NCI-H524 treated with DMSO at 0.1 percent for 48 hours (cell line): ENCODE results near the gene TSN.
A peak's percentile ranks its signal among the peaks of the same experiment; 100 is the strongest.

Source experiments
- DNase-seq: peaks from one replicate; lab custom pipeline; 2025; lab: John Stamatoyannopoulos, UW

Gene TSN

DNA sequence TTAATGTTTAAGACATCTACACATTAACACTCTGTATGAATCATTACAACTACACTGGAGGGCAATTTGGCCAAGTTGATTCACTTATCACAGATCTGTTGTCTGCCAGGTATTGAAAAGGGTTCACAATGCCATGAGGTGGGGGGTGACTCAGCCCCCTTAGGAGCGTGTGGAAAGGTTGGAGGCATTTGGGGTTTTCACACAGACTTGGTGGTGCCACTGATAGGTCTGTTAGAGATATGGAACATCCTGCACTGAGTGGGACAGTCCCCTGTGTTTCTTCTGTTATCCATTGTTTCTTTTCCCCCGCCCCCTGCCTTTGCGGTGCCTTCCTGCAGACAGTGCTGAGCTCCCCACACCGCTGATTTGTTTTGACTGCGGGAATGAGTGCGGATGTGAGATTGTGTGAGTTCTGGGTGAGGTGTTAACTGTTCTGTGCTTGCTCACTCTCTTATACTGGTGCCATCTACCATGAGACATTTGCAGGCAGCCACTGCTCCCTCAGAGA lies 9.3 kb upstream of the TSN start:
- DNase-seq, result no peak

DNA sequence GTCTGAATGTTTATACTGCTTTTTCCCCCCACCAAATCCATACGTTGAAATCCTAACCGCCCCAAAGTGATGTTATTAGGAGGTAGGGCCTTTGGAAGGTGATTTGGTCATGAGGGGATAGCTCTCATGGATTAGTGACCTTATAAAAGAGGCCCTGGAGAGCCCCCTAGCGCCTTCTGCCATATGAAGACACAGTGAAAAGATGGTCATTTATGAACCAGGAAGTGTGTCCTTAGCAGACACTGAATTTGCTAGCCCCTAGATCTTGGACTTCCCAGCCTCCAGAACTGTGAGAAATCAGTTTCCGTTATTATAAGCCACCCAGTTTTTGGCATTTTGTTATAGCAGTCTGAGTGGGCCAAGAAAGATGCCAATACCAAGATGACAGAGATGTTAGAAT lies 7.2 kb upstream of the TSN start:
- DNase-seq, result no peak

DNA sequence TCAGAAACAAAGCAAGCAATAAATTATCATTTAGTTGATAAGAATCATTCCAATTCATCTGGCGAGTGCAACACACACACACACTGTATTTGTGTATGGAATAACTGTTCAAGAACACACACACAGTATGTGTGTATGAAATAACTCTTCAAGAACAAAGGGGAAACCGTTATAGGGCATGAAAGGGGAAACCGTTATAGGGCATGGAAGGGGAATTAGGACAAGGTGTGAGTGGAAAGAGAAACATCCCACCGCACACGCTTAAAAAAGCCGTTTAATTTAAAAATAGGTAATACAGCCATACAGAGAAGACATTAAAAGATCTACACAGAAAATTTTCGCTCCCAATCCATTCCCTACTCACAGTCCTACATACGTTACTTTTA lies 607 bp upstream of the TSN start:
- no peak for DNase-seq

DNA sequence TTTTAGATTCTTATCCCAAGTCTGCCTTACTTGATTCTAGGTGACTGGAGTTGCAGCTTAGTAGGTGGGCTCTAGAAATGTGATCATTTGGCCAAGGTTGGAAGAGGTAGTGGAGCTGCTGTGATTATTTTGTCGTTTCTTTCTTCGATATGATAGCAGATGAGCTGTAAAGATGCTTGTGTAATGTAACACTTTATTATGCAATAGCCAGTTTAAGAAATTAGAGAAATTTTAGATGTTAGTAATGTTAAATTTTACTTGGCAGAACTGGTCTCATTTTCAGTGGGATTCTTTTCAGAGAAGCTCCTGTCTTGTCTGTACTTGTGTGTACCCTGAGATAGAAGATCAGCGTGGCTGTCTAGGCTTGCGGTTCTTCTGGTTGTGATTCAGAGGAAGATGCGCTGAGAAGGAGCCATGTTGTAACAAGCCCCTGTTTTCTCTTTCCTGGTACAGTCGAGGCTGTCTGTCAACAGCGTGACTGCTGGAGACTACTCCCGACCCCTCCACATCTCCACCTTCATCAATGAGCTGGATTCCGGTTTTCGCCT lies 9.3 kb downstream of the TSN start:
- DNase-seq, result no peak

DNA sequence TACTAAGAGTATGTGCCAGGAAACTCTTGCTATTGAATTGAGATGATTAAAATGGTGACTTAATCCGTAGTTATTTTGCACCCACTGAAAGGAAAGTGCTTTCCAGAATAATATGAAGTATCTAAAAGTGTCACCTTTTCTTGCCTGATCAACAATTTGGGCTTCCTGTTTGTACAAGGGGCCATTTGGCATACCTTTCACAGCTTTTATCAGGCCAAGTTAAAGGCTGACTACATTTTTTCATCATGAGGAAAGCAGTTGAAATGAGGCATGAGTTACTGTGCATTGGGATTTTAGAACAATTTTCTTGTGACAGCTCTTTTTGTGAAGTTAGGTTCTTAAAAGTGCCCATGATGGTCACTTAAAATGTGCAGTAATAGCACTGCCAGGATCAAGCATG lies 11.2 kb downstream of the TSN start:
- no peak for DNase-seq

DNA sequence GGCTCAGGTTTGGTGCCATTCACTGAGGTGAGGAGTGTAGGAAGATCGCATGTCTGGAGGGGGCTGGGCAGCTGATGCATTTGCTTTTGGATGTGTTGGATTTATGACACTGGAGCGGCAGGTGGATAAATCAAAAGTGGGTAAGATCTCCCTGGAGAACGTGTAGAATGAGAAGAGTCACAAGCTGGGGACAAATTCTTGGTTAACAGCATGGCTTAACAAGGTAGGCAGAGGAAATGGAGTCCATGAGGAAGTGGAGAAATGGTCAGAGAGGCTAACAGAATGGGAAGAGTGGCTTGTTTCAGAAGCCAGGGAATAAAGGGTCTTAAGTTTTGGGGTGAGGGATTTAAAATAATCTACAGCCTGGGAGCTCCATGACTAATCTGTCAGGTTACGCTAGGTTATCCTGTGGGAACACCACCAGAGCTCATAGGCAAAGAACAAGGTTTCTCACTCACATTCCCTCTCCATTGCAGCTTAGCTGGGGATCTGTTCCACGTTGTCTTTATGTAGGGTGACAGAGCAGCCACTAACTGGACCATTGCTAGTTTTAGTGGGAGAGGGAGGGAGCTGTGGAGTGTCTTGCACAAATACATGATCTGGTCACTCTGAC lies 12.8 kb downstream of the TSN start:
- no peak for DNase-seq

DNA sequence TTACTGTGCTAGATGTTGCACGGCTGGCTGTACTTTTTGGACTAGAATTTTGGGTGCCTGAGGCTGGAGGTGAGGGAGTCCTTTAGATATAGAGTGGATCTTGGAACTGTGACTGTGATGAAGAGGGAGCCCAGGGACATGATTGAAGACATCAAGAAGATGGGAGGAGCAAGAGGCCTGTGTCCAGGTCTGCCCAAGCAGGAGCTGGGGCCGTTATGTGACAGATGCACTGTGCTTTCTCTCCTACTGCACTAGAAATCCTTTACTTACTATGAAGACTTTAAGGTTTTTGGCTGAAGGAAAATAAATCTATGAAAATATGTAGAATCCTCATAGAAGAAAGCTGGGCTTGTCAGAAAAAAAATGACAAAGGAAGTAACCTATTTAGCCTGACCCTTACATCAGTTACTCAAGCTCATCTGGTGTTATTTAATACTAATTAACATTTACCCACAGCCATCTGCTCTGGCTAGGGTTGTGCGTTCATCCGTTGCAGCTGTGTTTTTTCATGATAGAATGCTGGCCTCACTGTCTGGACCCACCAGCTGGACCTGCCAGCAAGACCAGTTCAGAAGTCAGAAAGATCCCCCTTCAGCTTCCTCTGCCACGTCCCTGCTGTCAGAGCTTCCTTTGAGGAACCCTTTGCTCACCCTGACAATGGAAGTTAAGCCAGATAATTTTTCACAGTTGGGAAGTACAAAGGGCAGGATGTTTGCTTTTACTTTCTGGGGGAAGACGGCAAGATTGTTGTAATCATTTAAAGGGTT lies 16.7 kb downstream of the TSN start:
- DNase-seq, result peak; percentile 83

DNA sequence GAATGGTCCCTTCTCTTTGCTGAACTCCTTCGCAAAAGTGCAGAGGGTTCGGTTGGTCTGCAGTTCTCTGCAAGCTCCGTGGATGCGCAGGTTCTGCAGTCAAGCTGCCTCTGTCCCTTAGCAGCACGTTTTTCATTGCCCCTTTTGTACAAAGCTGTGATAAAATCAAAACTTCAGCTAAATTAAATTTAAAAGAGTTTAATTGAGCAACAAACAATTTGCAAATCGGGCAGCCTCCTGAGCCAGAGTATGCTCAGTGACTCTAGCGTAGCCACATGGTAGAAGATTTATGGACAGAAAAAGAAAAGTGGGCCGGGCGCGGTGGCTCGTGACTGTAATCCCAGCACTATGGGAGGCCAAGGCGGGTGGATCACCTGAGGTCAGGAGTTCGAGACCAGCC lies 18.8 kb downstream of the TSN start:
- no peak for DNase-seq

DNA sequence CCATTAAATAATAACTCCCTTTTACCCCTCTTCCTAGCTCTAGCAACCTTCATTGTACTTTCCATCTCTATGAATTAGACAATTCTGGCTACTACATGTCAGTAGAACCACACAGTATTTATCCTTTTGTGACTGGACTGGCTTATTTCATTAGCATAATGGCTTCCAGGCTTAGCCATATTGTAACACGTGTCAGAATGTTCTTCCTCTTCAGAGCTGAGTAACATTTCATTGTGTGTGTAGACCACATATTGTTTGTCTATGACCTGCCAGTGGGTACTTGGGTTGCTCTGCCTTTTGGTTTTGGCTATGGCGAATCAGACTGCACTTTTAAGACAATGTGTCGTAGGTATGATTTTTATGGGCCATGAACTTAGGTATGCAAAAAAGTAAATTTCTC lies 20.9 kb downstream of the TSN start:
- no peak for DNase-seq

DNA sequence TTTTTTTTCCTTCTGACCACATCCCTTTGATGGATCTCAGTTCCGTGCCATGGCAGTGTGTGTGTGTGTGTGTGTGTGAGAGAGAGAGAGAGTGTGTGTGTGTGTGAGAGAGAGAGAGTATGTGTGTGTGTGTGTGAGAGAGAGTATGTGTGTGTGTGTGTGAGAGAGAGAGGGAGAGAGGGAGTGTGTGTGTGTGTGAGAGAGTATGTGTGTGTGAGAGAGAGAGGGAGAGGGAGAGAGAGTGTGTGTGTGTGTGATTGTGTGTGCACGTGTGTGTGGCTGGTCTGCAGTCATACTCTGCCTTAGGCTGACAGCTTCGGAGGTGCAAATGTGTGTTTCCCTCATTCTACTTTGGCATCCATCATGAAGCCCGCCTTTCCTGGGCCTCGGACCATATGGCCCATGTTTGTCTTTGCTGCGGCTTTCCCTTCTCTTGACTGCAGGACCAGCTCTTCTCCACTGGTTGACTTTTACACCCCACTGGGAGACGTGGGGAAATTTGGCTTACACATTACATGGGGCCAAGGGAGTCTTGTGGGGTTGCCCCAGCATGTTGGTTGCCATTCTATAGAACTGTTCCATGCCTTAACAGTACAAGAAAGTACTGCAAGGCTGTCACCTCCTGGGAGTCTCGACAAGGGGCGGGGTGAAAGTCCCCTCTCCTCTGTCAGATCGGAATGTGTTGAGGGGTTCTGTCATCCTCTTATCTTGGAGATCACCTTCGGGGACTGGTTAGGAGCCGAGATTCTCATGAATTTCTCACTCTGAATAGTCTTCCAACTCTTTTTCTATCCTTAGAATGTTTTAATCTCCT lies 21.6 kb downstream of the TSN start:
- no peak for DNase-seq

DNA sequence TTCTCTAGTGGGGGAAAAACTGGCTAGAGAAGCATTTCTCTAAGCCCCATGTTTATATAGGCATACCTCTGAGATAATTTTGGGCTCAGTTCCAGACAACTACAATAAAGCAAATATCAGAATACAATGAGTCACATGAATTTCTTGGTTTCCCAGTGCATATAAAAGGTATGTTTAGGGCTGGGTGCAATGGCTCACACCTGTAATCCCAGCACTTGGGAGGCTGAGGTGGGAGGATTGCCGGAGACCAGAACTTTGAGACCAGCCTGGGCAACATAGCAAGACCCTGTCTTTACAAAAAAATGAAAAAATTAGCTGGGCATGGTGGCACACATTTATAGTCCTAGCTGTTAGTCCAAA lies 22.2 kb downstream of the TSN start:
- no peak for DNase-seq

DNA sequence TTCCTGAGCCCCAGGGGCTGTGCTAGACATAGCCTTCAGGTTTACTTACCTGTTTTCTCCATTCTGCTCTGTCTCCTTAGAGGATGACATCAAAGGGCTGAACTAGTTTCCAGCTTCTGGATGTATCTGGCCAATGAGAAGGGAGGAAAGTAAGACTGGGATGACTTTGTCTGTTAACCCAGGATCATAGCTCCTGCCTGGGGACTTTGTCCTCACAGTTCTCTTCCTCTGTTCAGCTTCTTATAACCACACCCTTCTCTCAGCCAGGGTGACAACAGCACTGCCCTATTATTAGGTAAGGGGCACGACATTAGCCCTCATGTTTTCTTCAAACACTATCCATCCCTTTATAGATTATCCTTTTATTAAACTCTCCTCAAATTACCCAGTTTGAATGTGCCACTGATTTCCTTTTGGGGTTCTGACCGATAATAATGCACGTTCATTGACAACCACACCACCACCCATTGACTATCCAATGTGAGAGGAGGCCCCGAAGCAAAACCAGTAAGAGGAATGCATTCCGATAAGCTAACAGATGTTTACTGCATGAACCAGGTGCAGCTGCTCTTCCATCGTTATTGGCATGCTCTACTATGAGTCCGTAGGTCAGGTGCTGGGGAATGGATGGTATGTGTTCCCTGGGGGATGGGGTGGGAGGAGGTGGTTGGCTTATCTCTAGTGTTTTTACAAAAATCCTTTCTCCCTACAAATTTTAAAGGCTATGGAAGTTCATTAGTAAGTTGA lies 23.5 kb downstream of the TSN start:
- no peak for DNase-seq

DNA sequence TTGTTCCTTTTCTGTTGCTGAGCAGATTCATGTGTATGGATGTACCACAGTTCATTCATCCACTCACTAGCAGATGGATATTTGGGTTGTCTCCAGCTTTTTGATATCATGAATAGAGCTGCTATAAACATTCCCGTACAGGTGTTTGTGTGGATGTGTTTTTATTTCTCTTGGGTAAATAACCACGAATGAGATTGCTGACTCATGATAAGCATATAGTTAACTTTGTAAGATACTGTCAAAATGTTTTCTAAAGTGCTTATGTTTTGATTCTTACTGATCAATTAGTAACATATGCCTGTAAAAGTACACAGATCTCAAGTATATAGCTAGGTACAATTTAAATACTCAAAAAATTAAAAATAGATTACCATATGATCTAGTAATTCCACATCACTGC lies 27.7 kb downstream of the TSN start:
- DNase-seq, result no peak

DNA sequence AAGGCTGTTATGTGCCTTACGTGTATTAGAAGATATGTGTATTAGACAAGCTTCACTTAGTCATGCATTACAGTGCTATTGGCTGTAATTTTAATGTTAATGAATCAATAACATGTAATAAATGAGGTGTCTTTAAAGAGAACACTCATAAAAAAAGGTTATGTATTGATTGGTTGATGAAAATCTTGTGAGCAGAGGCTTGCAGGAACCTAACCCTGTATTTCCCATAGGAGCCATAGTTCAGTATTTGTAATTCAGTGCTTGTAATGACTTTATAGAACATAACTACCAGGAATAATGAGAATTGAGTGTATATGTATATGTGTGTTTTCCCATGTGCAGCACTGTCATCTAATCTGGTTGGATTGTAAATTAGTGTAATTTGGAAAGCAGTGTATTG lies 33.2 kb downstream of the TSN start:
- DNase-seq, result no peak

DNA sequence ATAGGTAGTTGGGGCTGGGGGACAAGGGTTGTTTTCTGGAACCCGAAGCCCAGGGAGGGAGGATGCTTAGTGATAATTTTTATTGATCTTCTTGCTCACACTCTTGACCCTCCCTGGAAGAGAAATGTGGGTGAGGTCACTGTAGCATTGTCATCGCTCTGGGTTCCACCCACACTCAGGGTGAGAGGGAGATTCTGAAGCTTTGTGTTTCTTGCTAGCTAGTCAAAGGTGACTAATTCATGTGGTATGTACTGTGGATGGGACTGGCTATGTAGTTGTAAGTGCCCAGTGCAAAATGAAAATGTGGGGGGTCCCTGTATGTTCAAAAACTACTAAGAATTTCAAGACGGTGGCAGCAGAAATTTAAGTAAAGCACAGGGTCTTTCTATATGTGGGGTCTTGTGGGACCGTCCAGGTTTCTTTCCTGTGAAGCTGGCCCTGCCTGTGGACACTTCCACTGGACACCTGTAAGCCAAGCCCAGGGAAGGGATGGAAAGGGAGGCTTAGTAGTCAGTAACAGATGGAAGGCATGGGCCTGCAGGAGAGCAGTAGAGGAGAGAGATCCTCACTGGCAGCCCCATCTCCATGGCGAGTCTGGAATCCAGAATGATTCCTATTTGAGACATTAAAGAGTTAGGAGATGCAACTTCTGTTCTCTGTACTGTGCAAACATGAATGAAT lies 35.0 kb downstream of the TSN start:
- DNase-seq, result no peak

DNA sequence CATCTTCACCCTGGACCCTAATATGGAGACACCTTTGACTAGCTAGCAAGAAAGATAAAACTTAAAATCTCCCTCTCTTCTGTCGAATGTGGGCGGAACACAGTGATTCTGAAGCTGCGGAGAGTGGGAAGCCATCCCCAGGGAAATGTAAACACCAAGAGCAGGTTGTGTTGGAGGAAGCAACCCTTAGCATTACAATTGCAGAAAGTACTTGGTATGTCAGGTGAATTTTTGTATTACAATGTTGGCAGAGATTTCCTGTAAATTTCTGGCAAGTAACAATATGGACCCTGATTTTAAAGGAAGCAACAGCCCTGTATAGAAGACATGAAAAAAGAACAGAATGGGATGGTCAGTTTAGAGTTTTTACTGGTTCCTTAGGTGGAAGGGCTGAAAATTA lies 35.8 kb downstream of the TSN start:
- DNase-seq, result no peak

DNA sequence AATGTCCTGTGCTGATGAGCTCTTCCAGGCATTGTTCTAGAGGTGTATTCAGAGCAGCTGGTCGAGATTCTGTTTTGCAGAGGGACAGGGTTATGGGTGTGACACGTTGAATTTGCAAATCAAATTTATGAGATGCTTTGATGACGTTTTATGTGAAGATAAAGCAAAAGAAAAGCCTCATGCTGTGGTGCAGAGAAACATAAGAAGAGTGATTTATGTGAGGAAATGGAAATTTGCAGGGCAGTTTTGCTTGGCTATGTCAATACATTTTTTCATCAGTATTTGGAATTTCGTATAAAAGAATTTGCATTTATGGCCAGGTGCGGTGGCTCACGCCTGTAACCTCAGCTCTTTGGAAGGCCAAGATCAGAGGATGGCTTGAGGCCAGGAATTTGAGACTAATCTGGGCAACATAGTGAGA lies 36.4 kb downstream of the TSN start:
- DNase-seq, result no peak

DNA sequence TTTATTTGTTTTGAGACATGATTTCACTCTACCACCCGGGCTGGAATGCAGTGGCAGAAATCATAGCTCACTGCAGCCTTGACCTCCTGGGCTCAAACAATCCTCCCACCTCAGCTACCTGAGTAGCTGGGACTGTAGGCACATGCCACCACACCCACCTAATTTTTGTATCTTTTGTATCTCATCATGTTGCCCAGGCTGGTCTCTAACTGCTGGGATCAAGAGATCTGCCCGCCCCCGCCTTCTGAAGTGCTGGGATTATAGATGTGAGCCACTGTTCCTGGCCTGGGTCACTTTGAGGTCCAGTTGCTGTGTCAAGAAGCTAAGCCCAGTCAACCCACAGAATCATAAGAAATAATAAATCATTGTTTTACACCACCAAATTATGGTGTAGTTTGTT lies 38.4 kb downstream of the TSN start:
- no peak for DNase-seq

DNA sequence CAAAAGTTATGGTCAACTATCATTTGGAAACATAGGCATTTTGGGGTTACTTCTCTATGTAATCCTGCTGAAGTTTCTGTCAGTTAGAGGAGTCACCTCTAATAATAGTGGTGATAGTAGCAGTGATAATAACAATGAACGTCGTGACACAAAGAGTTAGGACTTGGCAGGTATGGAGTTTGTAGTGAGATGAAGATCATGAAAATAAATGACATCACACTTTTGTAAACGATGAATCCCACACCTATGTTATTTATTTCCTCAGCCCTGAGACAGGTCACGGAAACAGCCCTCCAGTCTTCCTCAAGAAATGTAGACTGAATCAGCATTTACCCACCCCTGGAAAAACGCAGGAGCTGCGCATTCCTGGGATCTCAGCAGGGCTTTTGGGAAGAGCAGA lies 38.8 kb downstream of the TSN start:
- DNase-seq, result no peak

DNA sequence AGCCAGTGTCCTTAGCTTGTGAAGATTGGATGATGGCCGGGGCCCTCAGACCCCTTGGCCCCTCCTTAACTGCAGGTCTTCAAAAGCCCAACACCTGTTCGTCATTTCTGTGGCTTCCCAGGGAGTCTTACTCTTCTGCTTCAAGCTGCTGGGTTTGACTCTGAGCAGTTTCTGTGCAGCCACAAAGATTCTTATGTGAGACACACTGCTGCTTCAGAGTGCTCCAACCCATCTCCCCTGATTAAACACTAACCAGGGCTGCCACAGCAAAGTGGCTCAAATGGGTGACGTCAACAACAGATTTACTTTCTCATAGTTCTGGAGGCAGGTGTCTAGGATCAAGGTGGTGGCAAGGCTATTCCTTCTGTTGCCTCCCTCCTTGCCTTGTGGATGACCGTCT lies 40.8 kb downstream of the TSN start:
- no peak for DNase-seq

DNA sequence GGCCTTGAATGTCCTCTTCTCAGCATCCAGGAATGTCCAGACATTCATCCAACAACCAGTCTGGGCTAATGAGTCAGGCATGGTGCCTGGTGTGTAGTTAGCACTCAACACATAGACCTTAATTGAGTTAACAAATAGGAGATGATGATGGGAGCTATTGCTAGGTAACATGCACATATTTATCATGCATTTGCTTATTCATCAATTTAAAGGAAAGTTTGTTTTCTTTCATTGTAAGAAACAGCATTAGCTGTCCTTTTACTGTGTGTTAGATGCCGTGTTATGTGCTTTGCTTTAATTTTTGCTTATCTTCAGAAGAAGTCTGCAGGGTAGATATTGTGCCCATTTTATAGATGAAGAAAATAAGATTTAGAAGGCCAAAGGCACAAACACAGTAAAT lies 43.2 kb downstream of the TSN start:
- DNase-seq, result no peak

DNA sequence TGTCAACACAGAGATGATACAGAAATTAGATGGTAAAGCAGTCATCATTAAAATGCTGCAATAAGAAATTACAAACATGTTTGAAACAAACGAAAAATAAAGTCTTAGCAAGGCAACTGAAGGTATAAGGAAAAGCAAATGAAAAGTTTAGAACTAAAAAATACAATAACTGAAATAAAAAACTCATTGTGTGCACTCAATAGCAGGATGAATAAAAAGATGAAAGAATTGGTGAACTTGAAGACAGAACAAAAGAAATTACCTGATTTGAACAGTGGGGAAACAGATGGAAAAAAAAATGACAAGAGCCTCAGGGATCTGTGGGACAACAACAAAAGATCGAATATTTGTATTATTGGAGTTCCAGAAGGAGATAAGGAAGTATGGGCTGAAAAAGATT lies 46.5 kb downstream of the TSN start:
- no peak for DNase-seq
